WTC11 (cell line): Measurements from ENCODE around the gene FRAT1. TPM values are rescaled to one million over a fixed set of nuclear protein-coding genes. Genes with fewer than 3 reads are reported as not detected.
A peak's percentile ranks its signal among the peaks of the same experiment; 100 is the strongest.

Experiments
- ATAC-seq: fragments of 200-7000 bp; cut with Tn5 transposase; 2 replicates; pipeline ENCODE4 v1.10.0; 2021; ENCODE audit warnings: mild to moderate bottlenecking, moderate library complexity
- CTCF ChIA-PET: fragments of 300-600 bp; sonication (Branson Sonifier 250); formaldehyde crosslinking; loops from one replicate; lab custom pipeline; 2021; ENCODE audit warnings: antibody characterized with exemption; lab: Charles Lee
- POLR2A ChIA-PET: fragments of 350-600 bp; sonication (Branson Sonifier 250); formaldehyde crosslinking; loops from one replicate; lab custom pipeline; 2021; ENCODE audit warnings: antibody characterized with exemption; lab: Charles Lee
- DNase-seq: peaks from one replicate; pipeline ENCODE4 v3.0.0; 2021; ENCODE audit warnings: low spot score
- H3K27ac Mint-ChIP-seq: 2 replicates; pipeline ENCODE4 v1.8.0; 2021; ENCODE audit warnings: mixed read lengths
- H3K27me3 Mint-ChIP-seq: 2 replicates; pipeline ENCODE4 v1.8.0; 2021; ENCODE audit warnings: low read depth, mild to moderate bottlenecking, moderate library complexity, mixed read lengths
- H3K36me3 Mint-ChIP-seq: 2 replicates; pipeline ENCODE4 v1.8.0; 2021; ENCODE audit warnings: mixed read lengths
- H3K4me1 Mint-ChIP-seq: 2 replicates; pipeline ENCODE4 v1.8.0; 2022; ENCODE audit warnings: mixed read lengths
- H3K4me3 Mint-ChIP-seq: 2 replicates; pipeline ENCODE4 v1.8.0; 2021; ENCODE audit warnings: mild to moderate bottlenecking, moderate library complexity, mixed read lengths
- H3K9me3 Mint-ChIP-seq: 2 replicates; pipeline ENCODE4 v1.8.0; 2021; ENCODE audit warnings: mixed read lengths
- CREB1 ChIP-seq: sonication (generic); formaldehyde crosslinking; IDR thresholded peaks from 2 replicates; pipeline ENCODE4 v1.8.0; 2023; ENCODE audit warnings: mild to moderate bottlenecking, missing genetic modification reagents
- CREM ChIP-seq: sonication (generic); formaldehyde crosslinking; IDR thresholded peaks from 2 replicates; pipeline ENCODE4 v1.8.1; 2022; ENCODE audit warnings: mild to moderate bottlenecking, missing genetic modification reagents, moderate library complexity
- ETV6 ChIP-seq: sonication (generic); formaldehyde crosslinking; IDR thresholded peaks from 2 replicates; pipeline ENCODE4 v1.8.1; 2022; ENCODE audit warnings: mild to moderate bottlenecking, missing genetic modification reagents
- FOXJ3 ChIP-seq: sonication (generic); formaldehyde crosslinking; IDR thresholded peaks from 2 replicates; pipeline ENCODE4 v1.9.0; 2021; ENCODE audit warnings: missing genetic modification reagents, mild to moderate bottlenecking, borderline replicate concordance
- FOXK1 ChIP-seq: sonication (generic); formaldehyde crosslinking; IDR thresholded peaks from 2 replicates; pipeline ENCODE4 v1.8.0; 2022; ENCODE audit warnings: mild to moderate bottlenecking, moderate library complexity, missing genetic modification reagents
- KAT7 ChIP-seq: sonication (generic); formaldehyde crosslinking; IDR thresholded peaks from 2 replicates; pipeline ENCODE4 v1.8.1; 2023; ENCODE audit warnings: missing genetic modification reagents, mild to moderate bottlenecking, borderline replicate concordance
- MXD4 ChIP-seq: fragments of 250-450 bp; sonication (Bioruptor Pico); IDR thresholded peaks from 2 replicates; pipeline ENCODE4 v1.8.0; 2021; ENCODE audit warnings: mild to moderate bottlenecking, moderate library complexity, borderline replicate concordance
- NFATC4 ChIP-seq: fragments of 250-450 bp; sonication (Bioruptor Pico); IDR thresholded peaks from 2 replicates; pipeline ENCODE4 v1.9.0; 2021; ENCODE audit warnings: mild to moderate bottlenecking
- NFE2L1 ChIP-seq: sonication (generic); formaldehyde crosslinking; IDR thresholded peaks from 2 replicates; pipeline ENCODE4 v1.8.1; 2023; ENCODE audit warnings: missing genetic modification reagents
- PRRX2 ChIP-seq: fragments of 250-450 bp; sonication (Bioruptor Pico); IDR thresholded peaks from 2 replicates; pipeline ENCODE4 v1.8.0; 2021; ENCODE audit warnings: mild to moderate bottlenecking
- SMAD3 ChIP-seq: sonication (generic); formaldehyde crosslinking; IDR thresholded peaks from 2 replicates; pipeline ENCODE4 v1.8.0; 2022; ENCODE audit warnings: missing genetic modification reagents, mild to moderate bottlenecking, borderline replicate concordance
- SP1 ChIP-seq: sonication (generic); formaldehyde crosslinking; conservative IDR thresholded peaks from 2 replicates; pipeline ENCODE4 v1.8.1; 2022; ENCODE audit warnings: missing genetic modification reagents
- TEAD1 ChIP-seq: sonication (generic); formaldehyde crosslinking; IDR thresholded peaks from 2 replicates; pipeline ENCODE4 v1.8.0; 2022; ENCODE audit warnings: mild to moderate bottlenecking, missing genetic modification reagents
- ZNF263 ChIP-seq: sonication (generic); formaldehyde crosslinking; IDR thresholded peaks from 2 replicates; pipeline ENCODE4 v1.8.1; 2022; ENCODE audit warnings: low read depth, mild to moderate bottlenecking, moderate library complexity, missing genetic modification reagents
- ZNF416 ChIP-seq: fragments of 250-450 bp; sonication (Bioruptor Pico); IDR thresholded peaks from 2 replicates; pipeline ENCODE4 v1.9.0; 2021; ENCODE audit warnings: mild to moderate bottlenecking, inconsistent platforms
- ZNF423 ChIP-seq: fragments of 250-450 bp; sonication (Bioruptor Pico); IDR thresholded peaks from 2 replicates; pipeline ENCODE4 v2.1.2; 2022; ENCODE audit warnings: mild to moderate bottlenecking, moderate library complexity
- total RNA-seq: library from RNA; stranded (reverse); gene quantifications from 3 replicates; pipeline ENCODE4 v1.2.3, GENCODE V29; 2021
- TF ChIP-seq, protein P1 (sequence below): sonication (generic); formaldehyde crosslinking; IDR thresholded peaks from 2 replicates; pipeline ENCODE4 v1.8.1; 2023; ENCODE audit warnings: mild to moderate bottlenecking, missing genetic modification reagents
- TF ChIP-seq, protein P2 (sequence below): sonication (generic); formaldehyde crosslinking; IDR thresholded peaks from 2 replicates; pipeline ENCODE4 v1.8.0; 2022; ENCODE audit warnings: mild to moderate bottlenecking, missing genetic modification reagents
- TF ChIP-seq, protein P3 (sequence below): sonication (generic); formaldehyde crosslinking; IDR thresholded peaks from 2 replicates; pipeline ENCODE4 v1.8.0; 2023; ENCODE audit warnings: missing genetic modification reagents
- TF ChIP-seq, protein P4 (sequence below): fragments of 250-450 bp; sonication (Bioruptor Pico); IDR thresholded peaks from 2 replicates; pipeline ENCODE4 v2.1.2; 2022; ENCODE audit warnings: mild to moderate bottlenecking, moderate library complexity
- TF ChIP-seq, protein P5 (sequence below): fragments of 250-450 bp; sonication (Bioruptor Pico); IDR thresholded peaks from 2 replicates; pipeline ENCODE4 v1.8.0; 2021; ENCODE audit warnings: mild to moderate bottlenecking

FRAT1 gene
- total RNA-seq, 1 experiment from 2014 or later, result 8.2 TPM

DNA sequence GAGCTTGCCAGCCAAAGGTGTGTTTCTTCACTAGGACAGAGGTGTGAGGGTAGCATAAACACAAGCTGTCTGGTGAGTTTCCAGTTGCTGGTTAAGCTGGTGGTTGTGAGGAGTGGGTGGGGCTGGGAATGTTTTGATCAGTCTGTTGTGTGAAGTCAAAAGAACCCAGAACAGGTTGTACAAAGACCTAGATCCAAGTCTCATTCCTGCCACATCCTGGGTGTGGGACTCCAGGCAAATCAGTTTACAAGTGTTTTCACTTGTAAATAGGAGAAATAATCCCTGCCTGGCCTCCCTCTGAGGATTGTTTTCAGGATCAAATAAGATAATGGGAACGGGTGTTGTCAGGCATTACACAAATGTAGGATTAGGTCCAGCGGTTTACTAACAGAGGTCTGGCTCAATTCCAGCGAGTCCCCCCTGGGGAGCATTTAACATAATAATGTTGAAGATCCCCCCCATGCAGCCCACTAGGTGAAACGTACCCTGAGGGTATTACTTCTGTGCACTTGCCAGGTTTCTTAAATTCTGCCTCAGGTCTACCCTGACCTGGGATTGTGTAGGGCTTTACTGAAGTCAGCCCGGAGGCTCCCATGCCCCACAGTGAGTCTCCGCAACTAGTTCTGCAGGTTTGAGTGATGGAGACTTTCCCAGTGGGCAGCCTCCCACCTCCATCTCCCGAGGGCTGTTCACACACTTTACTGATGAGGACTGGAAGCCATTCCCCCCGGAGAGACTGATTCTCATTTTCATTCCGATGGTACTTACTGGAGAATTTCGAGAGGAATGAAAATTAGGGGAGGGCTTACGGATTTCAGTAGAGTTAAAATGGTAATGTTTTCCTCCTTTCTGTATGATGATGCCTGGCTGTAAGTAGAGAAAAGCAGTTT lies 18.1 kb downstream of the FRAT1 start:
- Mint-ChIP-seq H3K4me1 (peaks cover 48% of the 10 kb centered on the region), H3K36me3 (no peaks in the 10 kb centered on the region), H3K27ac (peak overlapping the region; percentile 92), H3K4me3 (peak overlapping the region; percentile 60), H3K27me3 (no peaks in the 10 kb centered on the region), H3K9me3 (no peaks in the 10 kb centered on the region)
- POLR2A ChIA-PET, result interaction anchor here (1.1 kb wide), 1 partner anchor 45 kb away, joined by 3 read pairs; the partner anchor contains the start of gene ARHGAP19
- TF ChIP-seq FOXJ3 (peak; percentile 68; the same call in 1 of the 2 replicates), NFATC4 (no peak), ZNF263 (CRISPR knock-in tag) (no peak), KAT7 (CRISPR knock-in tag) (no peak), NFE2L1 (CRISPR knock-in tag) (no peak), ZNF416 (CRISPR knock-in tag) (no peak), ETV6 (CRISPR knock-in tag) (0 out of 2 replicates have a peak, but pooled peaks have one; percentile 46), PRRX2 (CRISPR knock-in tag) (no peak), ZNF423 (CRISPR knock-in tag) (peak; percentile 82), FOXK1 (CRISPR knock-in tag) (peak; percentile 72), SMAD3 (CRISPR knock-in tag) (0 out of 2 replicates have a peak, but pooled peaks have one; percentile 30), MXD4 (CRISPR knock-in tag) (no peak), TEAD1 (CRISPR knock-in tag) (peak; percentile 57), SP1 (peak; percentile 56; the same call in 1 of the 2 replicates), CREM (CRISPR knock-in tag) (peak; percentile 6; the same call in 1 of the 2 replicates), CREB1 (no peak)
- TF ChIP-seq, protein P1, sequence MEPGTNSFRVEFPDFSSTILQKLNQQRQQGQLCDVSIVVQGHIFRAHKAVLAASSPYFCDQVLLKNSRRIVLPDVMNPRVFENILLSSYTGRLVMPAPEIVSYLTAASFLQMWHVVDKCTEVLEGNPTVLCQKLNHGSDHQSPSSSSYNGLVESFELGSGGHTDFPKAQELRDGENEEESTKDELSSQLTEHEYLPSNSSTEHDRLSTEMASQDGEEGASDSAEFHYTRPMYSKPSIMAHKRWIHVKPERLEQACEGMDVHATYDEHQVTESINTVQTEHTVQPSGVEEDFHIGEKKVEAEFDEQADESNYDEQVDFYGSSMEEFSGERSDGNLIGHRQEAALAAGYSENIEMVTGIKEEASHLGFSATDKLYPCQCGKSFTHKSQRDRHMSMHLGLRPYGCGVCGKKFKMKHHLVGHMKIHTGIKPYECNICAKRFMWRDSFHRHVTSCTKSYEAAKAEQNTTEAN (CRISPR knock-in tag), result peak; percentile 55; the same call in 1 of the 2 replicates
- TF ChIP-seq, protein P2, sequence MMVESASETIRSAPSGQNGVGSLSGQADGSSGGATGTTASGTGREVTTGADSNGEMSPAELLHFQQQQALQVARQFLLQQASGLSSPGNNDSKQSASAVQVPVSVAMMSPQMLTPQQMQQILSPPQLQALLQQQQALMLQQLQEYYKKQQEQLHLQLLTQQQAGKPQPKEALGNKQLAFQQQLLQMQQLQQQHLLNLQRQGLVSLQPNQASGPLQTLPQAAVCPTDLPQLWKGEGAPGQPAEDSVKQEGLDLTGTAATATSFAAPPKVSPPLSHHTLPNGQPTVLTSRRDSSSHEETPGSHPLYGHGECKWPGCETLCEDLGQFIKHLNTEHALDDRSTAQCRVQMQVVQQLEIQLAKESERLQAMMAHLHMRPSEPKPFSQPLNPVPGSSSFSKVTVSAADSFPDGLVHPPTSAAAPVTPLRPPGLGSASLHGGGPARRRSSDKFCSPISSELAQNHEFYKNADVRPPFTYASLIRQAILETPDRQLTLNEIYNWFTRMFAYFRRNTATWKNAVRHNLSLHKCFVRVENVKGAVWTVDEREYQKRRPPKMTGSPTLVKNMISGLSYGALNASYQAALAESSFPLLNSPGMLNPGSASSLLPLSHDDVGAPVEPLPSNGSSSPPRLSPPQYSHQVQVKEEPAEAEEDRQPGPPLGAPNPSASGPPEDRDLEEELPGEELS, result peak; percentile 96
- TF ChIP-seq, protein P3, sequence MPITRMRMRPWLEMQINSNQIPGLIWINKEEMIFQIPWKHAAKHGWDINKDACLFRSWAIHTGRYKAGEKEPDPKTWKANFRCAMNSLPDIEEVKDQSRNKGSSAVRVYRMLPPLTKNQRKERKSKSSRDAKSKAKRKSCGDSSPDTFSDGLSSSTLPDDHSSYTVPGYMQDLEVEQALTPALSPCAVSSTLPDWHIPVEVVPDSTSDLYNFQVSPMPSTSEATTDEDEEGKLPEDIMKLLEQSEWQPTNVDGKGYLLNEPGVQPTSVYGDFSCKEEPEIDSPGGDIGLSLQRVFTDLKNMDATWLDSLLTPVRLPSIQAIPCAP (CRISPR knock-in tag), result no peak
- TF ChIP-seq, protein P4, sequence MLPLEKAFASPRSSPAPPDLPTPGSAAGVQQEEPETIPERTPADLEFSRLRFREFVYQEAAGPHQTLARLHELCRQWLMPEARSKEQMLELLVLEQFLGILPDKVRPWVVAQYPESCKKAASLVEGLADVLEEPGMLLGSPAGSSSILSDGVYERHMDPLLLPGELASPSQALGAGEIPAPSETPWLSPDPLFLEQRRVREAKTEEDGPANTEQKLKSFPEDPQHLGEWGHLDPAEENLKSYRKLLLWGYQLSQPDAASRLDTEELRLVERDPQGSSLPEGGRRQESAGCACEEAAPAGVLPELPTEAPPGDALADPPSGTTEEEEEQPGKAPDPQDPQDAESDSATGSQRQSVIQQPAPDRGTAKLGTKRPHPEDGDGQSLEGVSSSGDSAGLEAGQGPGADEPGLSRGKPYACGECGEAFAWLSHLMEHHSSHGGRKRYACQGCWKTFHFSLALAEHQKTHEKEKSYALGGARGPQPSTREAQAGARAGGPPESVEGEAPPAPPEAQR, result no peak
- TF ChIP-seq, protein P5, sequence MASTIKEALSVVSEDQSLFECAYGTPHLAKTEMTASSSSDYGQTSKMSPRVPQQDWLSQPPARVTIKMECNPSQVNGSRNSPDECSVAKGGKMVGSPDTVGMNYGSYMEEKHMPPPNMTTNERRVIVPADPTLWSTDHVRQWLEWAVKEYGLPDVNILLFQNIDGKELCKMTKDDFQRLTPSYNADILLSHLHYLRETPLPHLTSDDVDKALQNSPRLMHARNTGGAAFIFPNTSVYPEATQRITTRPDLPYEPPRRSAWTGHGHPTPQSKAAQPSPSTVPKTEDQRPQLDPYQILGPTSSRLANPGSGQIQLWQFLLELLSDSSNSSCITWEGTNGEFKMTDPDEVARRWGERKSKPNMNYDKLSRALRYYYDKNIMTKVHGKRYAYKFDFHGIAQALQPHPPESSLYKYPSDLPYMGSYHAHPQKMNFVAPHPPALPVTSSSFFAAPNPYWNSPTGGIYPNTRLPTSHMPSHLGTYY, result no peak
- ATAC-seq, result peak; percentile 62
- CTCF ChIA-PET, result interaction anchor here (0.6 to 1.0 kb wide), 3 partner anchors 9 to 58 kb away, joined by 3 to 5 read pairs (median 4); no protein-coding TSS in a partner anchor
- peak; percentile 64 for DNase-seq
